SIG-M5 (cell line): ENCODE data around the gene STK11.

Experiments used
- DNase-seq: peaks from one replicate; lab custom pipeline; 2025; lab: John Stamatoyannopoulos, UW

STK11 gene

DNA sequence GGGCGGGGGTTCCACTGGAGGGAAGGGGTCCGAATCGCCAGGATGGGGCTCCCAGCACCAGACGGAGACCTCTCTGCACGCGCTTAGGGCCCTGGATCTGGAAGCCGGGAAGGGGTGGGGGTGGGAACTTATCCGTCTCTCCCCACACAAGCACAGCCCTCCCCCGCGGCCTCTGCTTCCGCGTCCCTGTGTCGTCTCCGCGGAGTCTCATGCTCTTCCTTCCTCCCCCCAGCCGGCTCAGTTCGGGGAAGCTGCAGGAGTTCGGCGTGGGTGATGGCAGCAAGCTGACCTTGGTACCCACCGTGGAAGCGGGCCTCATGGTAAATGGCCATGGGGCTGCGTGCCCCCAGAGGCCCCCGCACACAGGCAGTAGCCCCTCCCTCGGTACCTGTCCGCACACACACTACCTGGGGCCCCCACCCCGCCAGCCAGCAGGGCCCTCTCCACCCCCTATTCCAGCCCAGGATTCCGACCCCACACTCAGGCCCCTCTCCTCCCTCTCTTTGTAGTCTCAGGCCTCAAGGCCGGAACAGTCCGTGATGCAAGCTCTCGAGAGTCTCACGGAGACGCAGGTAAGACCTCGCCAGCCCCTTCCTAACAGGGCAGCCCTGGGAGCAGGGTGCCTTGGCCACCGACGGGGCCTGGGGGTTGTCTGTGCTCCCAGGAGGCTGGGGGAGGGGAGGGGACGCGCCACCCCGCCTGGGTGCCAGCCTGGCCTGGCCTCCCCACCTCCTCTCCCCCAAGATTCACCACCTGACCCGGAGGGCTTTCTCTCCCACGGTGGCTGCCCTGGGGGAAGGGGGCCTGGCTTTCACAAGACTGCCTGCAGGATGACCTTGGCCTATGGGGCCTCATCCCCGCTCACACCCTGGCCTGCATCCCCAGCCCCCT, 46.0 kb downstream of the STK11 start:
- no peak for DNase-seq

DNA sequence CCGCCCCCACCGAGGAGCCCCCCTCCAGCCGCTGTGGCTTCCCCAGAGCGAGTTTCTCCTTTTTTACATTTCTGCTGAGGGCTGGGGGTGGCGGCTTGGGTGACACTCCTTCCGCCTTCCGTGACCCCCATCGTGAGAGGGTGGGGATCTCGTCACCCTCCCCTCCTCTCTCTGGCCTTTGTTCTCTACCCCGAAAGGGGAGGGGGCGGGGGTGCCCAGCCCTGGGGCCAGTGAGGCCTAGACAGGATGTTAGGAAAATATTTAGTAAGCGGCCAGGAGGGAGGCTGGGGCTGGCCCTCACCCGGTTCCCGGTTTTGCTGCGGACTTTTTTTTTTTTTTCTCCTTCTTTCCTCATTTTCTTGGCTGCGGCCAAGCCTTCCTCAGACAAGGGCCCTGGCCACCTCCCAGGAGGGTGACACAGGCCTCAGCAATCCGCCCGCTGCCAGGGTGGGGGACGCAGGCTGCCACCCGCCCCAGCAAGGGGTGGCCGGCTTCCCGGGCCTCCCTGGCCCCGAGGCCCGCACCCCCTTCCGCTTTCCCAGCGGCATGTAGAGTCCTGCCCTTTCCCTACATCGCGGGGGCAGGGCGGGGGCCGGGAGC, 46.7 kb downstream of the STK11 start:
- no peak for DNase-seq

DNA sequence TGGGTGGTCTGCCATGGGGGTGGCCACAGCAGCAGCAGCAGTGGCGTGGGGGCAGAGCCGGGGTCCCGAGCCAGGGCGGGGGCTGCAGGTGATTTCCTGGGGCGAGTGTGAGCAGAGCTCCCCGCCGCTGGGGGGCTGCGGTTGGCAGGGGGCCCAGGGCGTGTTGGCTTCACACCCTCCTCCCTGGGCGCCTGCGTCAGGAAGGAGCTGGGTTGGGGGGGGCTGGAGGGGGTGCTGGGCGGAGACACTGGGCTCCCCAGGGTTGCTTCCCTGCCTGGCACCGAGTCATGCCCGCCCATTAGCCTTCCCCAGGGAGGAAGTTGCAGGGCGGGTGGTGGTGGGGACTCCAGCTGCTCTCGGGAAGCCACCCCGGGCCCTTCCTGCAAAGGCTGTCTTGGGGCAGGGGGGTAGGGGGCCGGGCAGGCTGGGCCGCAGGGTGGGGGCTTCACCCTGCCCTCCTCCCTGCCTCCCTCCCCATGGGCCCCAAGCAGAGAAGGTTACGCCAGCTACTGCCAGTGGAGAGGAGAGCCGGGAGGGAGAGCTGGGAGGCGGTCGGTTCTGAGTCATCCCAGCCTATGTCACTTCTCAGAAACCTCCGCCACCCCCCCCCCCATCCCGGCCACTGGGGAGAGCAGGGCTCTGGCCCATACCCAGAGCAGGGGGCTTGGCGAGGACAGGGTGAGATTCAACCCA, 47.4 kb downstream of the STK11 start:
- peak; percentile 89 for DNase-seq

DNA sequence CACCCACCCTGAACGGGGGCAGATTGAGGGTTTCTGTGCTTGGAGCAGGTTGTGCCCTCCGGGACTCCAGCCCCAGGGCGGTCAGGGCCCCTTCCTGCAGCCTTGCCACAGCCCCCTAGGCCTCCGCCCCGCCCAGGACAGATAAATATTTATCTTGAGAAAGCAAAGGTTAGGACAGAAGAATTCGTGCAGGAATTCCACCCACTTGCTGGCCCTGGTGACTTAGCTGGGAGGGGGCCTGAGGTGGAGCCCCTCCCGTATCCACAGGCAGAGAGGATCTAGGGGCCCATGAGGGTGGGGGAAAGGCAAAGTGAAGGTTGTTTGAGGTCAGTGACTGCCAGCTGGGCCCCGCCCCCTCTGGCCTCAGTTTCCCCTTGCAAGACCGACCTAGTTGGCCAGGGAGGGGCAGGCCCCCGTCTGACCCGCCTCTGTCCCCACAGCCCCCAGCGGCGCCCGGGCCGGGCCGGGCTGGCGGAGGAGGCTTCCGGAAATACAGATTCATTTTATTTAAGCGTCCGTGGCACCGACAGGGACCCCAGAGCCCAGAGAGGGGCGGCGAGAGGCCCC, 48.0 kb downstream of the STK11 start:
- no peak for DNase-seq

DNA sequence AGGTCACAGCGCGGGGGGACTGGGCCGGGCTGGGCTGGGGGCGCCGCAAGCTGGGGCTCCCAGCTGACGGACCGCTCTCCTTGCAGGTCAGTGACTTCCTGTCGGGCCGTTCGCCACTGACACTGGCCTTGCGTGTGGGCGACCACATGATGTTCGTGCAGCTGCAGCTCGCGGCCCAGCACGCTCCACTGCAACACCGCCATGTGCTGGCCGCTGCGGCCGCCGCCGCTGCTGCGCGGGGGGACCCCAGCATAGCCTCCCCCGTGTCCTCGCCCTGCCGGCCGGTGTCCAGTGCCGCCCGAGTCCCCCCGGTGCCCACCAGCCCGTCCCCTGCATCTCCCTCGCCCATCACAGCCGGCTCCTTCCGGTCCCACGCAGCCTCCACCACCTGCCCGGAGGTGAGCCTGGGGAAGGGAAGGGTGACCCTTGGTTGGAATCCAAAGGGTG, 48.5 kb downstream of the STK11 start:
- no peak for DNase-seq

DNA sequence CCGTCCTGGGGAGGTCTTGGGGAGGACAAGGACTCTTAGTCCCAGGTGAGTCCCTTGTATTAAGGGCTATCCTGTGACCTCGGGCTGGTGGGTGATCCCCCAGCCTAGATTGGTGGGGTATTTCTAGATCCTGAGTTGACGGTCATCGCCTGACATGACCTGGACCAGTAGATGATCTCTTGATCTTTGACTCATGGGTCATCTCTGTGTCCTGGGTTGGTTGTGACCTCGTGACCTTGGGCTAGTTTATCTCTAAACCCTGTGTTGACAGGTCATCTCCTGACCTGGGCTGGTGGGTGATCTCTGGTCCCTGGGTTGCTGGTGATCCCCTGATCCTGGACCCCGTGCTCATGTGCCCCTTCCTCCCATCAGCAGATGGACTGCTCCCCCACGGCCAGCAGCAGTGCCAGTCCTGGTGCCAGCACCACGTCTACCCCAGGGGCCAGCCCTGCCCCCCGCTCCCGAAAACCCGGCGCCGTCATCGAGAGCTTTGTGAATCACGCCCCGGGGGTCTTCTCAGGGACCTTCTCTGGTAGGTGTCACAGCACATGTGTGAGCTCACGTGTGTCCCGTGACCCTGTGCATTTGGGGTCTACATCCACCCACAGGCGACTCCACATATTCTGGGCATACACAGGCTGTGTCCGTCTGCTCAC, 49.1 kb downstream of the STK11 start:
- no peak for DNase-seq

DNA sequence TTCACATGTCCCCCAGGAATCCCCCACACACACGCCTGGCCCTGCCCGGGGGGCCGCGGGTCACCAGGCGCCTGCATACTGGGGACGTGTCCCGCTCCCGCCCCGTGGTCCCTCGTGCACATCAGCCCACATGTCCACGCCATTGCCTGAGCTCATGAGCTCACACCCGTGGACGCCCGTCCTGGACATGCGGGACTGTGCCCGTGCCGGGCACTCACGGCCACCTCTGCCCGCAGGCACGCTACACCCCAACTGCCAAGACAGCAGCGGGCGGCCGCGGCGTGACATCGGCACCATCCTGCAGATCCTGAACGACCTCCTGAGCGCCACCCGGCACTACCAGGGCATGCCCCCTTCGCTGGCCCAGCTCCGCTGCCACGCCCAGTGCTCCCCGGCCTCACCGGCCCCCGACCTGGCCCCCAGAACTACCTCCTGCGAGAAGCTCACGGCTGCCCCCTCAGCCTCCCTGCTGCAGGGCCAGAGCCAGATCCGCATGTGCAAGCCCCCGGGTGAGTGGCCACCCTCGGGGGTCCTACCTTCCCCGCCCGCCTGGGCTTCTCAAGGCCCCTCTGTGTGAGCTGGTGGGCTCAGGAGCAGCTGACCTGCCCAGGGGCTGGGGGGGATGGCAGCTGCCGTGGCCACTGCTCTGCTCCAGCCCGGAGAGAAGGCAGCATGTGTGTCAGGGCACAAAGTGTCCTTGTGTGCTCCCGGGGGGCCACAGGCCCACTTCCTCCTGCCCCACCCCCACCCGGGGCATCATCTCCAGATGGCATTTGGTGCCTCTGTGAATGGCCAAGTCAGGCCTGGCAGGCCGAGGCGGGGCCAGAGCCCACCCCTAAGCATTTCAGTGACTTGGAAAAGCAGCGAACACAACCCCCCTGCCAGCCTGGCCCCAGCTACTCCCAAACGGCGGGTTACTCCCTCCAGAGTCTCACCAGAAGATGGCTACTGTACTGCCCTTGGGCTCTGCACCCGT, 49.9 kb downstream of the STK11 start:
- DNase-seq: no peak

DNA sequence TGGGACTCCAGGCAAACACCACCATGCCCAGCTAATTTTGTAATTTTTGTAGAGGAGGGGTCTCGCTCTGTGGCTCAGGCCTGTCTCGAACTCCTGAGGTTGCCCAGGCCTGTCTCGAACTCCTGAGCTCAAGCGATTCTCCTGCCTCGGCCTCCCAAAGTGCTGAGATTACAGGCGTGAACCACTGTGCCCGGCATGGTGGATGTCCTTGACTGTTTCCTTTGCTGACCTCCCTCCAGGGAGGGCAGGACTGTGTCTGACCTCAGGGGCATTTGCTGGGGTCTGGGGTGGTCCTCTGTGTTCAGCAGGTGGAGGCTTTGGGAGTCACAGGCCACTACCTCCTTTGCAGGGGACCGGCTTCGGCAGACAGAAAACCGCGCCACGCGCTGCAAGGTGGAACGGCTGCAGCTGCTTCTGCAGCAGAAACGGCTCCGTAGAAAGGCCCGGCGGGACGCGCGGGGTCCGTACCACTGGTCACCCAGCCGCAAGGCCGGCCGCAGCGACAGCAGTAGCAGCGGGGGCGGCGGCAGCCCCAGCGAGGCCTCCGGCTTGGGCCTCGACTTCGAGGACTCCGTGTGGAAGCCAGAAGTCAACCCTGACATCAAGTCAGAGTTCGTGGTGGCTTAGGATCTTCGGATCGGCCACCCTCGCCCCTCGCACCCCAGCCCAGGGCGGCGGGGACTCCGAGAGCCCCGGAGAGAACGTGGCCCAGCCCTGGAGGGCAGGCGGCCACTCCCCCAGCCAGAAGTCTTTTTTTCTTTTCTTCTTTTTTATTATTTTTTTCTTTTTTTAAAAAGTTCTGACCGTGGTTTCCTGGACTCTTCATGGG, 51.3 kb downstream of the STK11 start:
- DNase-seq: no peak

DNA sequence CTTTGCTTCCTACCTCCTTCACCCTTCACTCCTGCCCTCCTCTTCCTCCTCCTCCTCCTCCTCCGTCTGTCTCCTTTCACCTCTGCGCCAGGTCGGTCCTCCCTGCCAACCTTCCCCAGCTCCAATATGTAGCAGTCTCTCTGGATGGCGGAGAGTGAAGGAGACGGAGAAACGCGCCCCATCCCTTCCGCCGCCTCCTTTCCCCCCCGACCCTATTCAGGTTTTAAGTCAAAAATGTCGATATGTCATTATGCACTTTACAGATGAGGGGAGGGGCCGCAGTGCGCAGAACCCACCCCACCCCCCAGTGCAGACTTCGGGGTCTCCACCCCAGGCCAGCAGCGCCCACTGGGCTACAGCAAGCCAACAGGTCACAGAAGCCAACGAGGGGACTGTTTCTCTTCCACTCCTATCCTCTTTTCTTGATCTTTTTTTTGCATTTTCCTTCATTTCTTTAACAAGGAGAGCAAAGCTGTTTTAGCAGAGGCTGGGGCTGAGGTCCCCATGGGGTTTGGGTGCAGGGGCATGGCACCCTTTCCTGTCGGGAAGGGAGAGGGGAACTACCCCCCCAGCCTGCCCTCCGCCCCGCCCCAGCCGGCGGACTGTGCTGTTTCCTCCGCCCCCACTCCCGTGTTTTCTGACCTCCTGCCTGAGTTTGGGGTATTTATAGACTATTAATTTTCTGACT, 52.0 kb downstream of the STK11 start:
- no peak for DNase-seq

DNA sequence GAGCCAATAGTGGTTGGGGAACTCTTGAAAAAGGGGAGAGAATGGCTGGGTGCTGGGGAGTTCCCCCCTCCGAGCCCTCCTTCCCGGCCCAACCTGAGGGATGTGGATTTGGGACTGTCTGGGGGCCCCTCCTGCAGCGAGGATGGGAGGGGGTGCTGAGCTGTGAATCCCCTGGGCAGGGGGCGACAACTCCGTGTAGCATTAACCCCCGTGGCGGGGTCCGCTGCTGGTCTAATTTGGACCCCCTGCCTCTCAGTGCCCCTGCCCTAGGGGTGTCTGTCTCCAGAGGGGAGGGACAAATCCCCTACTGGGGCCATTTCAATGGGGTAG, 52.5 kb downstream of the STK11 start:
- DNase-seq: no peak

DNA sequence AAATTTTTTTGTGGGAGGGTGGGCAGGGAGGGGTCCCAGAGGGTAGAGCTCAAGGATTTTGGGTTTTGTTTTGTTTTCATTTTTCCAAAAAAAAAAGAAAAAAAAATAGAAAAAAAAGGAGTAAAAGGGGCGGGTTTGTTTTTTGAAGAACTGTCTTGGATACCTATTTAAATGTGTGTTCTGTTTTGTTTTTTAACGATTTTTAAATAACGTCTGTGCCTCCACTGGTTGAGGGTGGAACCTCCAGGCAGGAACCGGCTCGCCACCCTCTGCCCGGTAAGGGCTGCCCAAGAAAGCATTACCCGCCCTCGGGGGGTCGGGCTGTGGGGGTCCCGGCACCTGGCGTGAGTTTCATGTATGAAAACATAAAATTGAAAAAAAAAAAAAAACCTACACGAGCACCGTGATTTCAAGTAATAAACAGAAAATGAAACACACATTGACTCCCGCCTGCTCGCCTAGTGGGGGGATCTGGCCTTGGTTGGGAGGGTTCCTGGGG, 53.2 kb downstream of the STK11 start:
- no peak for DNase-seq

DNA sequence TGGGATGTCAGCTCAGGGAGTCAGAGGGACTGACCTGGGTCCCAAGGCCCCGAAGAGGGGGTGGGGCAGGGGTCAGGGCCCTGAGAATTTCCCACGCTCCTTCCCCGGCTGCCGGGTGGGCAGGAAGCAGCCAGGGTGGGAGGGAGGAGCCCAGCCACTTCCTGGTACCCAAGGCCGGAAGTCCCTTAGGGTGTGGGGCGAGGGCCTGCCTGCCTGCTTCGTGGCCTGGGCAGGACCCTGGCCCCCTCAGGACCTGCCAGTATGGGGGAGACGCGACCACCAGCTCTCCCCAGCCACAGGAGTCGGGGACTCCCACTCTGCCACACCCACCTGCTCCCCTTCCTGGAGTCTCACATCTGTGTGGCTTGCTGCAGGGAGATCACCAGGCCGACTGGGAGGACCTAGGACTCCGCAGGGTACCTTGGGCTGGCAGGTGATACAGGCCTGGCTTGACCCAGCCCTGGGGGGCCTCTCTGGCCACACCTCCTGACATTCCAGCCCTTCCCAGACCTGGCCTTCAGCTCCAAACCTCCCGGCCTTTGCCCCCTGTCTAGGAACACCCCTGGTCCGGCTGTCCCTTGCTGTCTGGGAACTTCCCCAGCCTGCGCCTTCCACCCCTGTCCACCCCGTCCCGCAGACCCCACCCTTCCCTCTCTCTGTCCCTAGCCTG, 53.8 kb downstream of the STK11 start:
- no peak for DNase-seq

DNA sequence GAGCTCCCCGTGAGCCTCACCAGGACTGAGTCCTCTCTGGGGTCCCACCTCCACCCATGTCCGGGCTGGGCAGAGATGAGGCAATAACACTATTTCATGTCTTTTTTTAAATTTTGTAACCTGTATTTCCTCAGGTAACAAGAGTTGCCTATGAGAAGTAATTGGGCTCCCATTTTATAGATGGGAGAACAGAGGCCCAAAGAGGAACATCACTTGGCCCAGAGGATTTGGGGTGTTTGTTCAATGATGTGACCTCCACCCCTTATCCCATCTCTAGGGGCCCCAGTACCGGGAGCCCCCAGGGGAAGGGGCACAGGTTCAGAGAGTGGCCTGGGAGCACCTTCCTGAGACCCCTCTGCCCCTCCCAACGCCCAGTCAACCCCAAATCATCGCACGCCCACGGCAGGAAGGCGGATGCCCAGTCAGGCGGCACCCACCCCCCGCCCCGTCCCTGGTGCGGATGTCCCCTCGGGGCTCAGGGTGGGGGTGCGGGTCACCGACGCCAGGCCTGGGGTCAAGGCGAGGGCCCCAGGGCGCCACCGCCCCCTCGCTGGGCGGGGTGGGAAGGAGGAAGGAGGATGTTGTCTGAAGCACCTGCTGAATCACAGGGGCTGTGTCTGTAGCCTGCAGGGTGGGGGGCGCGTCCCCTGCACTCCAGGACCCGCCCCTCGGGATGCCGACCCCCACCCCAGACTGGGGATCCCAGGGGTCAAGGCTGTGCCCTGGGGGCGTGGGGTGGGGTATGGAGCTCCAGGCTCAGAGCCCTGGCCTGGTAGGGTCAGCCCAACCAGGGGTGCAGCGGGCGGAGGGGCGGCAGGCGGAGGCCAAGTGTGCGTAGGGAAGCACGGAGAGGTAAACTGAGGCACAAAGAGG, 54.5 kb downstream of the STK11 start:
- DNase-seq: no peak

DNA sequence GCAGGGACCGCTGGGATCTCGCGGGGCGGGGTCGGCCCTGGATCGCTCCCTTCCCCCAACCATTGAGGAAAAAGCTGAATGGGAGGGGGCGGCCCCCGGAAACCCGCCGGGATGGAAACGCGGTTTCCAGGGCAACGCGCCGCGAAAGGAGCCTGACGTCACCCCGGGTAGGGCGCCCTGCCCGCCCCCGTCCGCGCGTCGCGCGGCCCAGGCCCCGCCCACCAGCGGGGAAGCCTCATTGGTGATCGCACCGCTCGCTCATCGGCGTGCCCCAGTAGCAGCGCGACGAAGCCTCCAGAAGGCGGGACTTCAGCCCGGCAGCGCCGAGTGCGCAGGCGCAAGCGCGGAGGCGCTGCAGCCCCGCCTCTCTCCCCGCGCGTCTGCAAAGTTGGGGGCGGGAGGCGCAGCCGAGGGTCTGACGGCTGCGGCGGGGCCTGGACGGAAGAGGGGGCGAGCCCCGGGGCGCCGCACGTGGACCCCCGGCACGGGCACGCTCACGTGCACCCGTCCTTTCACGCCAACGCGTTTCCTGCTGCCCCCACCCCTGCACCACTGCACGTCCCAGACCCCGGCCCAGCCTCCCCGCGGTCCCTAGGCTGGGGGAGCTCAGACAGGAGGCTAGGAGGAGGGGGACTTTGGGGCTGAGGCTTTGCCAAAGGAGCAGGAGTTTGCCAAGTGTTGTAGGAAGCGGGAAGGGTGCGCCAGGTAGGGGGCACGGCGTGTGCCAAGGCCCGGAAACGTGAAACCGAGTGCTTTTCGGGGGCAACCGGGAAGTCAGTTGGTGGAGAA, 55.4 kb downstream of the STK11 start:
- DNase-seq: peak; percentile 66

DNA sequence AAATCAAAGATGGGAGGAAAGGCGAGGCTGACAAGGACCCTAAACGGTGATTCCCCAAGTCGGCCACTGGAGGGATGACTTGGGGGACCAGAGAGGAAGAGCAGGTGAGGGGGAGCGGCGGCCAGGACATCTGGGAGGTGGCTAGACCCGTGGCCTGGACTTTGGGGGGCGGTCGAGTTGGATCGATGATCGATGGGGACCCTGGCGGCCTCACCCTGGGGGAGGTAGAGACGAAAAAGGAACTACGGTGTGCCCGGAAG, 55.9 kb downstream of the STK11 start:
- DNase-seq: no peak

DNA sequence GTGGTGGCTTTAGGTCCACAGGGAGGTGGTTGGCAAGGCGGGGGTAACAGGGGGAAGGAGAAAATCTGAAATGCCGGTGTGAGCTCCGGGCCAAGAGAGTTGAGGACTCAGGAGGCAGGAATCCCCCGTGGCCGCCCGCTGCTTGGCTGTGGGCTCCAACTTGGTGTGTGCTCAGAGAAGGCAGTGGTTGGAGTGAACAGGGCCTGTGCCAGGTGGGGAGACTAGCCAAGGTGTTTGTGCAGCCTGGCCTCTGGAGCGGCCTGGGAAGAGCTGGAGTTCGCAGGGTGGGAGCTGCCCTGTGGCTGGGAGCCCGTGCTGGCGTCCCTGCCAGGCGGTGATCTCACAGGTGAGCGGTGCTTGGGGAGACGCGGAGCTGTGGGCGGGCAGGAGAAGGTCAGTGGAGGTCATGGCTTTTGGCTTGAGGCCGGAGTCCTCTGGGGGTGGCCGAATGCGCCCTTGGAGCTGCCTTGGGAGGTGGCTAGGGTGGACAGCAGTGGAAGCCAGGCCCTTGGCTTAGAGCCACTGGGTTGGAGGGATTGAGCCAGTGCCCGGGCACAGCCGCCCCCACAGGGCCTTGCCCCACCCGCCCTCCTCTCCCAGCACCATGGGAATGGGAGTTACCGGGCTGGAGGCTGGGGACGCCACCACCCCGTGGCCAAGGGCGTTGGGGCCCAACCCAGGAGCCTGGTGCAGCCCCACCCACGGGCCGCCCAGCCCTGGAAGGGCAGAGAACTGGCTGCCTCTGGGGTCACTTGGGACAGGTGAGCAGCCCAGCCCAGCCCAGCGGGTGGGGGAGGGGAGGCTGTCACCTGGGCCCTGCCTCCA, 56.4 kb downstream of the STK11 start:
- no peak for DNase-seq
